DND-41 (cell line): ENCODE measurements around the gene TMPRSS4.

Source experiments
- EZH2 ChIP-seq: IDR thresholded peaks from 3 replicates; pipeline ENCODE4 v1.6.1; 2012; ENCODE audit warnings: borderline replicate concordance, low read depth, mild to moderate bottlenecking, moderate library complexity, low read length, inconsistent platforms; ENCODE audit not compliant: severe bottlenecking
- TF ChIP-seq, protein P1 (sequence below): IDR thresholded peaks from 2 replicates; pipeline ENCODE4 v1.5.1; 2012; ENCODE audit warnings: borderline replicate concordance, low read length, moderate library complexity, mild to moderate bottlenecking; ENCODE audit not compliant: poor library complexity, severe bottlenecking; ENCODE audit errors: extremely low read depth

DNA sequence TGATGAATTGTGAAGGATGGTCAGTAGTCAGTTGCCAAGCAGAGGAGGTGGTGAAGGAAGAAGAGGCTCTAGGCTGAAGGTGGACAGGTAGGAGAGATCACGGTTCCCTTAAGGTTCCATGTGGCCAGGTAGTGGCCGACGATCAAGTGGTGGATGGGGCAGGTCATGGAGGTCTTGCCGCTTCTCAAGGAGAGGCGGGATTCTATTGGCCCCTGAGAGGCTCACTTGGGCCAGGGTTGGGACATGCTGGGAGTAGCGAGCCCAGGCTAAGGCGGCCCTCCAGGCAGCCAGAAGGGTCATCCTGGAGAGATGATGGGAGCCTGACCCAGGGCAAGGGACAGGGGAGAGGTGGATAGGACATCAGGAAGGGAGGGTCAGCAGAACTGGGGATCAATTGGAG lies 20.9 kb upstream of the TMPRSS4 start:
- TF ChIP-seq, protein P1, sequence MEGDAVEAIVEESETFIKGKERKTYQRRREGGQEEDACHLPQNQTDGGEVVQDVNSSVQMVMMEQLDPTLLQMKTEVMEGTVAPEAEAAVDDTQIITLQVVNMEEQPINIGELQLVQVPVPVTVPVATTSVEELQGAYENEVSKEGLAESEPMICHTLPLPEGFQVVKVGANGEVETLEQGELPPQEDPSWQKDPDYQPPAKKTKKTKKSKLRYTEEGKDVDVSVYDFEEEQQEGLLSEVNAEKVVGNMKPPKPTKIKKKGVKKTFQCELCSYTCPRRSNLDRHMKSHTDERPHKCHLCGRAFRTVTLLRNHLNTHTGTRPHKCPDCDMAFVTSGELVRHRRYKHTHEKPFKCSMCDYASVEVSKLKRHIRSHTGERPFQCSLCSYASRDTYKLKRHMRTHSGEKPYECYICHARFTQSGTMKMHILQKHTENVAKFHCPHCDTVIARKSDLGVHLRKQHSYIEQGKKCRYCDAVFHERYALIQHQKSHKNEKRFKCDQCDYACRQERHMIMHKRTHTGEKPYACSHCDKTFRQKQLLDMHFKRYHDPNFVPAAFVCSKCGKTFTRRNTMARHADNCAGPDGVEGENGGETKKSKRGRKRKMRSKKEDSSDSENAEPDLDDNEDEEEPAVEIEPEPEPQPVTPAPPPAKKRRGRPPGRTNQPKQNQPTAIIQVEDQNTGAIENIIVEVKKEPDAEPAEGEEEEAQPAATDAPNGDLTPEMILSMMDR, result no peak
- TF ChIP-seq EZH2, result no peak
